Keratinocyte (primary cell): ENCODE results near the gene CTRB1.

Experiments
- EZH2 ChIP-seq: IDR thresholded peaks from one replicate; pipeline ENCODE4 v1.6.1; 2012; ENCODE audit warnings: inconsistent platforms, mild to moderate bottlenecking, low read length, moderate library complexity
- TF ChIP-seq, protein P1 (sequence below), 3 experiments: IDR thresholded peaks in 1 of 3; conservative IDR thresholded peaks in 1 of 3; optimal IDR thresholded peaks in 1 of 3; 2 replicates in 2 of 3; 3 replicates in 1 of 3; pipeline versions ENCODE3 to v1.5.1; 2011; ENCODE audit warnings: low read length in 3 of 3, mild to moderate bottlenecking in 3 of 3, moderate library complexity in 2 of 3, control low read depth in 1 of 3, inconsistent platforms in 1 of 3; ENCODE audit not compliant: insufficient read depth in 2 of 3; ENCODE audit errors: extremely low read depth in 1 of 3

DNA sequence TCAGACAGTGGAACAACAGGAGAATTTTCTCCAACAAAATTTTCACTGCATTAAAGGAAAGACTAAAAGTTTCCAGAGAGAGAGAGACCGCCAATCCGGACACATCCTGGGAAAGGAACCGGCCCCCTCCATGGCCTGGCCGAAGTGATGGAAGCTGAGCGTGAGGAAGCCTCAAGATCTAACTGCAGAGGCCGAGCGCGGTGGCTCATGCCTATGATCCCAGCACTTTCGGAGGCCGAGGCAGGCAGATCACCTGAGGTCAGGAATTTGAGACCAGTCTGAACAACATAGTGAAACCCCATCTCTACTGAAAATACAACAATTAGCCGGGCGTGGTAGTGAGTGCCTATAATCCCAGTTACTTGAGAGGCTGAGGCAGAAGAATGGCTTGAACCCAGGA lies 15.7 kb upstream of the CTRB1 start:
- TF ChIP-seq, protein P1, sequence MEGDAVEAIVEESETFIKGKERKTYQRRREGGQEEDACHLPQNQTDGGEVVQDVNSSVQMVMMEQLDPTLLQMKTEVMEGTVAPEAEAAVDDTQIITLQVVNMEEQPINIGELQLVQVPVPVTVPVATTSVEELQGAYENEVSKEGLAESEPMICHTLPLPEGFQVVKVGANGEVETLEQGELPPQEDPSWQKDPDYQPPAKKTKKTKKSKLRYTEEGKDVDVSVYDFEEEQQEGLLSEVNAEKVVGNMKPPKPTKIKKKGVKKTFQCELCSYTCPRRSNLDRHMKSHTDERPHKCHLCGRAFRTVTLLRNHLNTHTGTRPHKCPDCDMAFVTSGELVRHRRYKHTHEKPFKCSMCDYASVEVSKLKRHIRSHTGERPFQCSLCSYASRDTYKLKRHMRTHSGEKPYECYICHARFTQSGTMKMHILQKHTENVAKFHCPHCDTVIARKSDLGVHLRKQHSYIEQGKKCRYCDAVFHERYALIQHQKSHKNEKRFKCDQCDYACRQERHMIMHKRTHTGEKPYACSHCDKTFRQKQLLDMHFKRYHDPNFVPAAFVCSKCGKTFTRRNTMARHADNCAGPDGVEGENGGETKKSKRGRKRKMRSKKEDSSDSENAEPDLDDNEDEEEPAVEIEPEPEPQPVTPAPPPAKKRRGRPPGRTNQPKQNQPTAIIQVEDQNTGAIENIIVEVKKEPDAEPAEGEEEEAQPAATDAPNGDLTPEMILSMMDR (optimal IDR thresholded peaks at IDR 0.05 in 1 of 3, IDR thresholded peaks at IDR 0.05 in 1 of 3, conservative IDR thresholded peaks at IDR 0.05 in 1 of 3; ENCODE audit: extremely low read depth in 1 of 3, insufficient read depth in 2 of 3, low read length in 3 of 3) = no peak
- no peak for TF ChIP-seq EZH2
